Ovary (tissue), 3 donors: ENCODE results near the gene TMPRSS5.

ENCODE experiments used
- EP300 ChIP-seq: sonication (generic); formaldehyde crosslinking; IDR thresholded peaks from one replicate; pipeline ENCODE4 v1.6.1; 2017; ENCODE audit warnings: antibody characterized with exemption
- POLR2A ChIP-seq: fragments of 450-650 bp; IDR thresholded peaks from one replicate; pipeline ENCODE4 v1.6.1; 2017; ENCODE audit warnings: antibody characterized with exemption, mild to moderate bottlenecking, moderate library complexity
- TF ChIP-seq, protein P1 (sequence below), 3 donors: fragments of 450-650 bp in 2 of 3; fragments of 200-600 bp in 1 of 3; IDR thresholded peaks; one replicate each; pipeline versions ENCODE4 v1.5.1 to v1.8.0; 2016 to 2022; ENCODE audit warnings: antibody characterized with exemption in 3 of 3, mild to moderate bottlenecking in 1 of 3
- donor health status: DM: no; HTN: no; CAD: no.

DNA sequence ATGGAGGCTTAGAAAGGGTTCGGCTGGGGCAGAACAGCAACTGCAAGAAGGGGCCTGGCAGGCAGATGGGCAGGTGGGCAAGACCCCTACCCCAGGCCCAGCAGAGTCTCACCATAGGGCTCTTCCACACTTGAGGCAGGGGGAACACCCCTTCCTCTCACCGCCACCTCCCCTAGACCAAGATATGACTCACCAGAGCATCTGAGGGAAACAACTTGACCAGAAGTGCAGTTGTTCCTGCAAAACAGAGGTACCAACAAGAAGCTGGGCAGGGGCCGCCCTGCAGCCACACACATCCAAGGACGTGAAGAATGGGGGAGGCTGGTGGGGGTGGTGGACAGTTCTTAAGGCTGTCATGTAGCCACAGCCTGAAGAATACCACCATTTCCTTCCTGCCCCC is 10.9 kb downstream of the TMPRSS5 start:
- TF ChIP-seq POLR2A, result no peak
- TF ChIP-seq, protein P1, sequence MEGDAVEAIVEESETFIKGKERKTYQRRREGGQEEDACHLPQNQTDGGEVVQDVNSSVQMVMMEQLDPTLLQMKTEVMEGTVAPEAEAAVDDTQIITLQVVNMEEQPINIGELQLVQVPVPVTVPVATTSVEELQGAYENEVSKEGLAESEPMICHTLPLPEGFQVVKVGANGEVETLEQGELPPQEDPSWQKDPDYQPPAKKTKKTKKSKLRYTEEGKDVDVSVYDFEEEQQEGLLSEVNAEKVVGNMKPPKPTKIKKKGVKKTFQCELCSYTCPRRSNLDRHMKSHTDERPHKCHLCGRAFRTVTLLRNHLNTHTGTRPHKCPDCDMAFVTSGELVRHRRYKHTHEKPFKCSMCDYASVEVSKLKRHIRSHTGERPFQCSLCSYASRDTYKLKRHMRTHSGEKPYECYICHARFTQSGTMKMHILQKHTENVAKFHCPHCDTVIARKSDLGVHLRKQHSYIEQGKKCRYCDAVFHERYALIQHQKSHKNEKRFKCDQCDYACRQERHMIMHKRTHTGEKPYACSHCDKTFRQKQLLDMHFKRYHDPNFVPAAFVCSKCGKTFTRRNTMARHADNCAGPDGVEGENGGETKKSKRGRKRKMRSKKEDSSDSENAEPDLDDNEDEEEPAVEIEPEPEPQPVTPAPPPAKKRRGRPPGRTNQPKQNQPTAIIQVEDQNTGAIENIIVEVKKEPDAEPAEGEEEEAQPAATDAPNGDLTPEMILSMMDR (IDR thresholded peaks at IDR 0.05), result no peak
- TF ChIP-seq EP300, result no peak
